Gastroesophageal sphincter (tissue), 4 donors: ENCODE results near the gene MACROH2A1. TPM values are rescaled to one million over a fixed set of nuclear protein-coding genes. Genes with fewer than 3 reads are reported as not detected.

Source experiments
- ATAC-seq: fragments of 150-250 bp; one replicate; pipeline ENCODE4 v1.9.1; 2016; ENCODE audit warnings: mild to moderate bottlenecking, moderate library complexity
- H3K27ac ChIP-seq, 4 donors: fragments of 200-600 bp; sonication (generic) in 3 of 4; 1 replicate in 3 of 4; 2 replicates in 1 of 4; pipeline ENCODE4 v1.5.1; 2016 to 2019
- H3K27me3 ChIP-seq: fragments of 200-600 bp; sonication (generic); one replicate; pipeline ENCODE4 v1.5.1; 2019
- H3K36me3 ChIP-seq, 2 donors: fragments of 200-600 bp; sonication (generic); one replicate each; pipeline ENCODE4 v1.5.1; 2019; ENCODE audit warnings: control low read depth in 1 of 2
- H3K4me1 ChIP-seq, 3 donors: fragments of 200-600 bp; sonication (generic); 1 replicate in 2 of 3; 2 replicates in 1 of 3; pipeline ENCODE4 v1.5.1; 2016 to 2019; ENCODE audit warnings: control low read depth in 2 of 3
- H3K4me3 ChIP-seq, 2 donors: fragments of 200-600 bp; sonication (generic); one replicate each; pipeline ENCODE4 v1.5.1; 2019; ENCODE audit warnings: mild to moderate bottlenecking in 1 of 2, moderate library complexity in 1 of 2
- H3K9me3 ChIP-seq, 3 donors: fragments of 200-600 bp; sonication (generic); one replicate each; pipeline ENCODE4 v1.5.1; 2017 to 2019; ENCODE audit warnings: control low read depth in 2 of 3
- EP300 ChIP-seq: sonication (generic); formaldehyde crosslinking; IDR thresholded peaks from one replicate; pipeline ENCODE4 v1.6.1; 2017; ENCODE audit warnings: antibody characterized with exemption, mild to moderate bottlenecking
- POLR2A ChIP-seq, 2 donors: fragments of 450-650 bp; IDR thresholded peaks; one replicate each; pipeline ENCODE4 v1.6.1; 2017; ENCODE audit warnings: antibody characterized with exemption in 2 of 2, mild to moderate bottlenecking in 2 of 2, moderate library complexity in 1 of 2
- POLR2AphosphoS5 ChIP-seq: sonication (generic); formaldehyde crosslinking; IDR thresholded peaks from one replicate; pipeline ENCODE4 v1.6.1; 2017; ENCODE audit warnings: antibody characterized with exemption
- WGBS, 2 donors: methylation state at CpG; one replicate each; pipeline ENCODE4 v1.1.5; 2018; ENCODE audit warnings: low coverage in 1 of 2; 5-methylcytosine and 5-hydroxymethylcytosine counted together
- total RNA-seq, 4 donors: library from RNA; depleted of rRNA; stranded (reverse); fragments of >200 nt; gene quantifications; one replicate each; pipeline ENCODE4 v1.1.0, GENCODE V29; 2016
- TF ChIP-seq, protein P1 (sequence below), 4 experiments: fragments of 200-600 bp in 2 of 4; fragments of 450-650 bp in 2 of 4; sonication (generic) in 1 of 4; IDR thresholded peaks; one replicate each; pipeline ENCODE4 v1.5.1; 2017 to 2019; ENCODE audit warnings: antibody characterized with exemption in 4 of 4, mild to moderate bottlenecking in 2 of 4, moderate library complexity in 2 of 4

MACROH2A1 gene
- total RNA-seq, 4 donors from 2014 or later = 163 to 180 (median 177) TPM

DNA sequence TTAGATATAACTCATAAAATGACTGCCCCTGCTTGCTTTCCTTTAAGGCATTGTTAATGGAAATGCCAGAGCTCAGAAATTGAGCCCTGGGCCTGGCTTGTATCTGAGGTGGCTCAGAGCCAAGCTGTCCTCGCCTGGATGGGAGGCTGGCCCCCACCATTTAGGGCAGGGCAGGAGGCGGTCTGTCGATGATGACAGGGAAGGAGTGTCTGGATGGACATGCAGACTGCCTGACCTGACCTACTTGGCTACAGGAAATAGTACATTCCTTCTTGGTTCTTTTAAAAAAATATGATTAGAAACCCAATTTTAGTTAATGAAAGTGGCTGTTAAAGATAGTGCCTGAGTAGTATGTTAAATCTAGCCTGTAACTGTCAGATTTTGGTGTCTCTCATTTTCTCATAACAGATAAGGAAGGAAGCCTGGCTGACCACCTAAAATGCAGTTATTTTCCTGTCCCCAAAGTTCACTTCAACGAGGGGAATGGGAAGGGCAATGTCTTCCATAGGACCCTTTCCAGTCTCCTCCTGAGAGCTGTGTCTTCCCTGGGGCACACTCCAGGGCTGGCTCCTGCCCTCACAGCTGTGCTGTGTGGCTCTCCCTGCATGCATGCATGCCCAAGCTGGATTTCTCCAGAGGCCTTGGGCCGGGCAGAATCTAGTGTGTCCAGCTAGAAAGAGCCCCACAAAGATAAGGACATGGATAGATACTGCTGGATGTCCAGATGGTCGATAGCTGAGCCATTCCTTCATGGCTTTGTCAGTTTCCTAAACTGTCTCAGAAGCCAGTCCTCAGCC, 42.3 kb downstream of the MACROH2A1 start:
- TF ChIP-seq EP300 = no peak
- TF ChIP-seq, protein P1, sequence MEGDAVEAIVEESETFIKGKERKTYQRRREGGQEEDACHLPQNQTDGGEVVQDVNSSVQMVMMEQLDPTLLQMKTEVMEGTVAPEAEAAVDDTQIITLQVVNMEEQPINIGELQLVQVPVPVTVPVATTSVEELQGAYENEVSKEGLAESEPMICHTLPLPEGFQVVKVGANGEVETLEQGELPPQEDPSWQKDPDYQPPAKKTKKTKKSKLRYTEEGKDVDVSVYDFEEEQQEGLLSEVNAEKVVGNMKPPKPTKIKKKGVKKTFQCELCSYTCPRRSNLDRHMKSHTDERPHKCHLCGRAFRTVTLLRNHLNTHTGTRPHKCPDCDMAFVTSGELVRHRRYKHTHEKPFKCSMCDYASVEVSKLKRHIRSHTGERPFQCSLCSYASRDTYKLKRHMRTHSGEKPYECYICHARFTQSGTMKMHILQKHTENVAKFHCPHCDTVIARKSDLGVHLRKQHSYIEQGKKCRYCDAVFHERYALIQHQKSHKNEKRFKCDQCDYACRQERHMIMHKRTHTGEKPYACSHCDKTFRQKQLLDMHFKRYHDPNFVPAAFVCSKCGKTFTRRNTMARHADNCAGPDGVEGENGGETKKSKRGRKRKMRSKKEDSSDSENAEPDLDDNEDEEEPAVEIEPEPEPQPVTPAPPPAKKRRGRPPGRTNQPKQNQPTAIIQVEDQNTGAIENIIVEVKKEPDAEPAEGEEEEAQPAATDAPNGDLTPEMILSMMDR (IDR thresholded peaks at IDR 0.05) = no peak
- peak; percentile 83 for TF ChIP-seq POLR2AphosphoS5
- no peak for TF ChIP-seq POLR2A (IDR thresholded peaks at IDR 0.05)
- WGBS, 2 donors = 20 to 25% methylated on average over 3 of the region's 6 CpGs
- Histone ChIP-seq H3K9me3 (no peaks in the 10 kb centered on the region), H3K27ac (peak overlapping the region in 3 of 4 donors; percentile 70 to 85 (median 74)), H3K27me3 (no peaks in the 10 kb centered on the region), H3K4me3 (no peak overlapping the region), H3K36me3 (peaks cover 0 to 46% of the 10 kb centered on the region in 2 donors), H3K4me1 (peaks cover 19 to 49% (median 42%) of the 10 kb centered on the region in 3 donors)
- ATAC-seq = peak; percentile 92

DNA sequence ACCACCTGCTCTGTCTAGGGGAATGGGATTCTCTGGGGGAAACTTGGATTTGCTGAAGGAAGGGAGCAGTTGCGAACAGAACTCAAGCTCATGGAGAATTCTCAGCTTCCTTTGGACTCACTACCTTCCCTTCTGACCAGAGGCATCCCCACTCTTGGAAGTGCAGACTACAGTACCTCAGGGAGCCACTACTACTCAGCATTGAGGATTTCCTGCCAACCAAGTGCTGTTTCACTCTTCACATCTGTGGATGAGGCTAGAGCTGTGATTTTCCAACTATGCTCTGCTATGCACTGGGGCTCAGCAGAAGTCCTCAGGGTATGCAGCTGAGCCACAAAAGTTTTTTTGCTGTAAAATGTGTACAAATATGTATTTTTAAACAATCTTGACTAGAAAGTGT, 43.9 kb downstream of the MACROH2A1 start:
- TF ChIP-seq, protein P1 (IDR thresholded peaks at IDR 0.05) = no peak
- TF ChIP-seq POLR2A (IDR thresholded peaks at IDR 0.05) = no peak
- no peak for TF ChIP-seq EP300
- H3K27me3 ChIP-seq = no peaks in the 10 kb centered on the region
- H3K4me1 ChIP-seq = peaks cover 19 to 49% (median 42%) of the 10 kb centered on the region in 3 donors
- peaks cover 0 to 48% of the 10 kb centered on the region in 2 donors for H3K36me3 ChIP-seq
- peak overlapping the region in 3 of 4 donors; percentile 70 to 85 (median 74) for H3K27ac ChIP-seq
- H3K9me3 ChIP-seq = no peaks in the 10 kb centered on the region
- ATAC-seq = no peak
- WGBS, 2 donors = 100% methylated on average over 1 of the region's 1 CpG
- H3K4me3 ChIP-seq = no peak overlapping the region

DNA sequence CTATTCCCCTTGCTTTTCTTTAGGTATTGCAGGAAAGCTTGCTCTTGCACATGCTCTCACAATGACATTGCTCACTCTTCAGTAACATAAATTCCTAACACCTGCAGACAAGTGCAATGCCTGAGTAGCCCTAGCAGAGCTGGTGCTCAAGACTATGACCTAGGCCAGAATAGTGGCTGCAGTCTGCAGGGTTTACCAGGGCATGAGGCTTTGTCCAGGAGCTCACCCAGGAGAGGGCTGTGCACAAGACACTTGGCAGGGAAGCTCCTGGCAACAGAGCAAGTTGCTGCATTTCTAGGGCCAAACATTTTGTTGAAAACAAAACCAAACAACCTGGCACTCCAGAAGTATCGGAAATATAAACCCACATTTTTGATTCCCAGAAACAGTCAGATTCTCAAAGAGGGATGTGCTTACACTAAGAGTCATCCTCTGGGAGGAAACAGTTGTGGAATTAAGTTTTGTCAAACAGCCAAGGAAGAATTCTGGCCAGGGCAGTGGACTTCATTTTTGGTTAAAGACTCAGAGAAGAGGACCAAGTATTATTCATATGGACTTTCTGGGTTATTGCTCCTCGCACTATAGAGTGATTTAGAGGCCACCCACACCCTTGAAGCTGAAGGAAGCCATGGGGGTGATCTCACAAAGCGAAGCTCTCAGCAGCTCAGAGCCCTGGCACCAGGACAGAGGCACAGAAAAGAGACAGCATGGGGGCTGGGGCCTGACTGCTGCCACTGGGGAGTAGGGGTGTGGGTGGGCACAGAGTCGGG, 44.9 kb downstream of the MACROH2A1 start:
- peaks cover 0 to 49% of the 10 kb centered on the region in 2 donors for H3K36me3 ChIP-seq
- no peak overlapping the region for H3K4me3 ChIP-seq
- peak overlapping the region; percentile 45 to 85 (median 72) for H3K27ac ChIP-seq
- H3K27me3 ChIP-seq = no peaks in the 10 kb centered on the region
- ATAC-seq = peak; percentile 43
- H3K4me1 ChIP-seq = peaks cover 19 to 49% (median 42%) of the 10 kb centered on the region in 3 donors
- H3K9me3 ChIP-seq = no peaks in the 10 kb centered on the region
- 18 to 33% methylated on average over 2 to 4 of the region's 4 CpGs for WGBS, 2 donors
- TF ChIP-seq EP300 (no peak), POLR2AphosphoS5 (peak; percentile 91), POLR2A (IDR thresholded peaks at IDR 0.05) (no peak)
- TF ChIP-seq, protein P1 (IDR thresholded peaks at IDR 0.05) = peak in 1 of 4 experiments; percentile 0

DNA sequence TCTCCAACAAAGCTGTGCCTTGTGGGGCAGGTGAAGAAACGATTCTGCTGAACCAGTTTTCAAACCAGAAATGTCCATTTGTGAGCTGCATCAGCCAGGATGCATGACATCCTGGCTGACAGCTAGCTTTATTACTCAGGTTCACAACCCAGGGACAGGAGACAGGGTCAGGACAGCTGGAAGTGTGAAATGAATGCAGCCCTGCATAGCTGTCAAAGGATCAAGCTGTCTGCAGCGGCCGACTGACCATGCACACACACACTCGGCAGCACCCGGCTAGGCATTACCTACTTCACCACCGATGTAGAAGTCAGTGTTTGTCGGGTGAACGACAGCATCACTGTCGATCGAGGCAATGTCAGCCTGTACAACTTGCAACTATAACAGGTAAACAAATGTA, 48.5 kb downstream of the MACROH2A1 start:
- peaks cover 0 to 59% of the 10 kb centered on the region in 2 donors for H3K36me3 ChIP-seq
- TF ChIP-seq EP300 (no peak), POLR2AphosphoS5 (no peak), POLR2A (IDR thresholded peaks at IDR 0.05) (no peak)
- TF ChIP-seq, protein P1 (IDR thresholded peaks at IDR 0.05) = no peak
- 33 to 100% methylated on average over 1 to 3 of the region's 10 CpGs for WGBS, 2 donors
- peaks cover 12 to 28% (median 25%) of the 10 kb centered on the region in 3 donors for H3K4me1 ChIP-seq
- H3K27ac ChIP-seq = no peak overlapping the region
- no peaks in the 10 kb centered on the region for H3K27me3 ChIP-seq
- no peak for ATAC-seq
- no peak overlapping the region for H3K4me3 ChIP-seq
- no peaks in the 10 kb centered on the region for H3K9me3 ChIP-seq
